Astrocyte (in vitro differentiated cells and primary cell): ENCODE results near the gene NDUFS8.

Experiments
- EZH2 ChIP-seq: IDR thresholded peaks from 2 replicates; pipeline ENCODE4 v1.6.1; 2012; ENCODE audit warnings: mild to moderate bottlenecking, low read length, inconsistent platforms; ENCODE audit not compliant: insufficient read depth
- TF ChIP-seq, protein P1 (sequence below): IDR thresholded peaks from 2 replicates; pipeline ENCODE4 v1.5.1; 2011; ENCODE audit warnings: low read depth, mild to moderate bottlenecking, inconsistent platforms, low read length, moderate library complexity; ENCODE audit not compliant: insufficient read depth

DNA sequence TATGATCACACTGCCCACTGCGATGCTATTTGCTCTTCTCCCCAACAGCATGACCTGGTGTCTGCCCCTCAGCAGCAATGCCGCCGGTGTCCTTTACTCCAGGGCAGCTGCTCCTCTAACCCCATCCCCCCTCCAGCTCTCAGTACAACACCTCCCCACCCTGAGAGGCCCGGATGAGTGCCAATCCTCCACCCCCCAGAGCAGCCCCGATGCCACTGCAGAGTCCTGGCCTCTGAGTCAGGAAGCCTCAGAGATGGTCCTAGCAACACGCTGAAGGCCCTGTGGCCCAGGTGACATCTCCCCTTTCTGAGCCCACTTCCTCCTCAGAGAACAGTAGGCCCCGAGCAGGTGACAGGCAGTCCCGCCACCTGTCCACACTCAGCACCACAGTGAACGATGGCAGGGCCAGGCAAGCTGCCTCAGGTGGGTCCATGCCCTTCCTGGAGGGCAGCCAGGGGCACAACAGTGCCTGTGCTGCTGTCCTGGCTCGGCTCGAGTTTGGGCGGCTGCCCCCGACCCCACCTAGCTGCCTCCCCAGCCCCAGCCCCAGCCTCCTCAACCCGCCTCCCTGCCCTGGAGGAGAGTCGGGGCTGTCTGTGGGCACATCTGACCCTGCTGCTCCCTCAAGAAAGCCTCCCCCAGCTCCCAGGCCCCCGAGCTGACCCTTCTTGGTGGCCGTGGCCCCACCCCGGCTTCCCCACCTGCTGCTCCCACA is 3.9 kb upstream of the NDUFS8 start:
- TF ChIP-seq EZH2: no peak
- TF ChIP-seq, protein P1, sequence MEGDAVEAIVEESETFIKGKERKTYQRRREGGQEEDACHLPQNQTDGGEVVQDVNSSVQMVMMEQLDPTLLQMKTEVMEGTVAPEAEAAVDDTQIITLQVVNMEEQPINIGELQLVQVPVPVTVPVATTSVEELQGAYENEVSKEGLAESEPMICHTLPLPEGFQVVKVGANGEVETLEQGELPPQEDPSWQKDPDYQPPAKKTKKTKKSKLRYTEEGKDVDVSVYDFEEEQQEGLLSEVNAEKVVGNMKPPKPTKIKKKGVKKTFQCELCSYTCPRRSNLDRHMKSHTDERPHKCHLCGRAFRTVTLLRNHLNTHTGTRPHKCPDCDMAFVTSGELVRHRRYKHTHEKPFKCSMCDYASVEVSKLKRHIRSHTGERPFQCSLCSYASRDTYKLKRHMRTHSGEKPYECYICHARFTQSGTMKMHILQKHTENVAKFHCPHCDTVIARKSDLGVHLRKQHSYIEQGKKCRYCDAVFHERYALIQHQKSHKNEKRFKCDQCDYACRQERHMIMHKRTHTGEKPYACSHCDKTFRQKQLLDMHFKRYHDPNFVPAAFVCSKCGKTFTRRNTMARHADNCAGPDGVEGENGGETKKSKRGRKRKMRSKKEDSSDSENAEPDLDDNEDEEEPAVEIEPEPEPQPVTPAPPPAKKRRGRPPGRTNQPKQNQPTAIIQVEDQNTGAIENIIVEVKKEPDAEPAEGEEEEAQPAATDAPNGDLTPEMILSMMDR: no peak
